ENCODE measurements around the gene SAPCD2. TPM values are rescaled to one million over a fixed set of nuclear protein-coding genes. Genes with fewer than 3 reads are reported as not detected.

The SAPCD2 gene
- total and polyA plus RNA-seq, 2 of the 8 experiments (the other 6 are each of a cell fraction or from before 2014, with no cell fraction given): 12.7 to 32.1 TPM

- no peak for TF ChIP-seq TBP (IDR thresholded peaks at IDR 0.05; ENCODE audit: low read depth, low read length)
- peak; percentile 60 for TF ChIP-seq SUZ12 (IDR thresholded peaks at IDR 0.05; ENCODE audit: low read length)
- TF ChIP-seq HDAC2 (IDR thresholded peaks at IDR 0.05; ENCODE audit: borderline replicate concordance in 1 of 2, low read depth in 2 of 2, low read length in 2 of 2): no peak
- TF ChIP-seq SAP30 (IDR thresholded peaks at IDR 0.05; ENCODE audit: insufficient read depth, insufficient replicate concordance, low read length): no peak
These were observed 24.9 kb downstream of the SAPCD2 start (continued) for GRCh38 chr9:137045294-137046087.
